DLD1 (cell line): ENCODE results near the gene VIPR2.
"Not testable (repeated sequence)": the region's sequence is repeated elsewhere in the genome, so short reads cannot be mapped to it uniquely, and the experiment has no call there.

ENCODE experiments used
- in situ Hi-C: cut with HindIII; loops from 2 replicates; pipeline ENCODE4 v1.10.0; 2017; ENCODE audit warnings: low sequenced_read_pairs

Gene VIPR2

GRCh38 chr7:159107161-159107892 lies 37.3 kb downstream of the VIPR2 start:
- in situ Hi-C loops = no loop called here

GRCh38 chr7:159105832-159106811 lies 38.5 kb downstream of the VIPR2 start:
- in situ Hi-C loops = no loop called here

GRCh38 chr7:159105066-159105780 lies 39.4 kb downstream of the VIPR2 start:
- in situ Hi-C loops = no loop called here

- in situ Hi-C loops = no loop called here
Measured at GRCh38 chr7:159104188-159104920, 40.3 kb downstream of the VIPR2 start.

GRCh38 chr7:159103382-159104187 lies 41.1 kb downstream of the VIPR2 start:
- in situ Hi-C loops = no loop called here

GRCh38 chr7:159102681-159103381 lies 41.8 kb downstream of the VIPR2 start:
- in situ Hi-C loops = no loop called here

GRCh38 chr7:159101661-159102091 lies 43.0 kb downstream of the VIPR2 start:
- in situ Hi-C loops = not testable (repeated sequence)

- in situ Hi-C loops = not testable (repeated sequence)
Measured at GRCh38 chr7:159101083-159101395, 43.6 kb downstream of the VIPR2 start.

GRCh38 chr7:159100281-159101082 lies 44.2 kb downstream of the VIPR2 start:
- in situ Hi-C loops = not testable (repeated sequence)

- in situ Hi-C loops = no loop called here
Measured at GRCh38 chr7:159099711-159100231, 44.9 kb downstream of the VIPR2 start.

- in situ Hi-C loops = no loop called here
Measured at GRCh38 chr7:159098811-159099655, 45.6 kb downstream of the VIPR2 start.

GRCh38 chr7:159098424-159098786 lies 46.3 kb downstream of the VIPR2 start:
- in situ Hi-C loops = no loop called here

GRCh38 chr7:159097661-159098423 lies 46.8 kb downstream of the VIPR2 start:
- in situ Hi-C loops = no loop called here

- in situ Hi-C loops = no loop called here
Measured at GRCh38 chr7:159096736-159097581, 47.7 kb downstream of the VIPR2 start.

GRCh38 chr7:159095979-159096411 lies 48.7 kb downstream of the VIPR2 start:
- in situ Hi-C loops = no loop called here
